Loucy (cell line): Measurements from ENCODE around the gene ALKBH3.

Source experiments
- CTCF ChIP-seq: fragments of 200-600 bp; sonication (generic); conservative IDR thresholded peaks from 2 replicates; pipeline ENCODE4 v1.5.1; 2014; ENCODE audit warnings: mild to moderate bottlenecking, antibody characterized with exemption, low read length
- EZH2phosphoT487 ChIP-seq: fragments of 200-600 bp; IDR thresholded peaks from 2 replicates; pipeline ENCODE4 v1.6.1; 2018; ENCODE audit warnings: antibody characterized with exemption, mild to moderate bottlenecking, moderate library complexity, borderline replicate concordance

- no peak for TF ChIP-seq CTCF
- TF ChIP-seq EZH2phosphoT487 = no peak
These were observed 68.0 kb downstream of the ALKBH3 start for GRCh38 chr11:43948341-43949225.
